Effector memory CD4-positive, alpha-beta T cell (primary cell): Measurements from ENCODE around the gene TIMM44.
A peak's percentile ranks its signal among the peaks of the same experiment; 100 is the strongest.

ENCODE experiments used
- DNase-seq, 3 donors: peaks; one replicate each; pipeline ENCODE4 v3.0.0-alpha.2; 2020
- H3K27ac ChIP-seq: 2 replicates; pipeline ENCODE4 v1.7.0; 2013; ENCODE audit warnings: mild to moderate bottlenecking, low read length, moderate library complexity; ENCODE audit not compliant: insufficient read depth, poor library complexity, severe bottlenecking
- H3K27me3 ChIP-seq: replicated peaks from 2 replicates; pipeline ENCODE4 v1.7.0; 2013; ENCODE audit warnings: mild to moderate bottlenecking, low read length; ENCODE audit not compliant: insufficient read depth, control insufficient read depth, poor library complexity, severe bottlenecking
- H3K36me3 ChIP-seq: 2 replicates; pipeline ENCODE4 v1.7.0; 2013; ENCODE audit warnings: mild to moderate bottlenecking, low read length, moderate library complexity; ENCODE audit not compliant: control insufficient read depth, insufficient read depth
- H3K4me1 ChIP-seq: 2 replicates; pipeline ENCODE4 v1.7.0; 2013; ENCODE audit warnings: low read length, mild to moderate bottlenecking; ENCODE audit not compliant: control insufficient read depth, insufficient read depth, poor library complexity, severe bottlenecking
- H3K4me3 ChIP-seq: 2 replicates; pipeline ENCODE4 v1.7.0; 2013; ENCODE audit warnings: low read length, low read depth, mild to moderate bottlenecking; ENCODE audit not compliant: insufficient read depth, poor library complexity, severe bottlenecking
- H3K9me3 ChIP-seq: 2 replicates; pipeline ENCODE4 v1.7.0; 2013; ENCODE audit warnings: mild to moderate bottlenecking, low read length, moderate library complexity; ENCODE audit not compliant: control insufficient read depth

The TIMM44 gene

GRCh38 chr19:7953576-7953975 lies 10.1 kb upstream of the TIMM44 start:
- Histone ChIP-seq H3K36me3 (no peaks in the 10 kb centered on the region), H3K9me3 (no peaks in the 10 kb centered on the region), H3K4me3 (no peak overlapping the region), H3K27me3 (no peaks in the 10 kb centered on the region), H3K27ac (no peak overlapping the region), H3K4me1 (no peaks in the 10 kb centered on the region)
- no peak for DNase-seq

DNA sequence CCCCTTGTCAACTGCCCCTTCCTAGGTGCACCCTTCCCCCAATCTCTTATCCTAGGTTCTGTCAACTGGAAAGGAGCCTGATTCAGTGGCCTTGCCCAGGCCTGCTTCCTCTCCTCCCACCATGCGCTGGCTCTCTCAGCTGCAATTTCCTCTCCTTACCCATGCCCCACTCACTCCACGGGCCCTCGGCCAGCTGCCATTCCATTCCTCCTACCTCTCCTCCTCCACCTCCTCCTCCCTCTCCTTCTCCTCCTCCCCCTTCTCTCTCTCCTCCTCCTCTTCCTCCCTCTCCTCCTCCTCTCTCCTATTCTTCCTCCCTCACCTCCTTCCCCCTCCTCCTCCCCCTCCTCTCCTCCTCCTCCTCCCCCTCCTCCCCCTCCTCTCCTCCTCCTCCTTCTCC lies 9.6 kb upstream of the TIMM44 start:
- no peak for DNase-seq
- H3K9me3 ChIP-seq, result no peaks in the 10 kb centered on the region
- no peak overlapping the region for H3K27ac ChIP-seq
- H3K36me3 ChIP-seq, result no peaks in the 10 kb centered on the region
- no peaks in the 10 kb centered on the region for H3K27me3 ChIP-seq
- no peak overlapping the region for H3K4me3 ChIP-seq
- no peaks in the 10 kb centered on the region for H3K4me1 ChIP-seq

DNA sequence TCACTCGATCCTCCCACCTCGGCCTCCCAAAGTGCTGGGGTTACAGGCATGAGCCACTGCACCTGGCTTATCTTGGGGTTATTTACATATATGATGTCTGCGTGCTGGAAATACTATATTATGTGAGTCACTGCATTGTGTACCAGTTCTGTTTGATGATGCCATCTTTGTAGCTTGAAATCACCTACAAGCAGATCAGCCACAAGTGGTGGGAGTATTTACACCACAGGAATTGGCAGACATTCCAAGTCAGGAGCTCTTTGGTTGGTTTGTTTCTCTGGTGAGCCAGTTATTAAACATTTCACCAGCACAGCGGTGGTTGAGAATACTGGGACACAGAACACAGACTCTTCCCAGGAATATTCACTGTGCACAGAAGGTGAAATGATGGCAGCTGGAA lies 4.5 kb upstream of the TIMM44 start:
- no peak for DNase-seq
- no peaks in the 10 kb centered on the region for H3K9me3 ChIP-seq
- no peaks in the 10 kb centered on the region for H3K36me3 ChIP-seq
- H3K27me3 ChIP-seq, result no peaks in the 10 kb centered on the region
- peaks cover 1% of the 10 kb centered on the region for H3K4me1 ChIP-seq
- no peak overlapping the region for H3K4me3 ChIP-seq
- no peak overlapping the region for H3K27ac ChIP-seq

DNA sequence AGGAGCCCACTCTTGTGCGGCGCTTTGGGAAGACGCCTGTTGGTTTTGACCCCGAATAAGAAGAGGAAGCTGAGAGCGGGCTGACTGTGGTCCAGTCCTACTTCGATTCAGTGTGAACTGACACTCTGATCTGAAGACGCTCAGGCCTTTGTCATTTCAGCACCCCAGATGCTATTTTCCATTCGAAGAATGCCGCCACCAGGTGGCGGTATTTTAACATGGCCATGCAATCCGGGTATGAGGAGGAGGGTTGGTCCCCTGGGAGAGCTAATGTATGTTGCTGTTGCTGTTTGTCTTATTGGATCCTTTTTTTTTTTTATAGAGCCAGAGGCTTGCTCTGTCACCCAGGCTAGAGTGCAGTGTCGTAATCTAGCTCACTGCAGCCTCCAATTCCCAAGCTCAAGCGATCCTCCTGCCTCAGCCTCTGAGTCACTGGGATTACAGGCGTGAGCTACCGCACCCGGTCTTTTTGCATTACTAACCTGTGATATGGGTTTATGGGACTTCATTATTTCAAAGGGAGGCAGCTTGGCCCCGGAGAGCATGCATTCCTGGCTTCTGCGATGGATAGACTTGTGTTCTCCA lies 803 bp upstream of the TIMM44 start:
- Histone ChIP-seq H3K27me3 (no peaks in the 10 kb centered on the region), H3K27ac (peak overlapping the region; percentile 94), H3K4me3 (peak overlapping the region; percentile 57), H3K9me3 (no peaks in the 10 kb centered on the region), H3K4me1 (peaks cover 7% of the 10 kb centered on the region), H3K36me3 (peaks cover 16% of the 10 kb centered on the region)
- peak; percentile 65 to 79 (median 68) for DNase-seq

DNA sequence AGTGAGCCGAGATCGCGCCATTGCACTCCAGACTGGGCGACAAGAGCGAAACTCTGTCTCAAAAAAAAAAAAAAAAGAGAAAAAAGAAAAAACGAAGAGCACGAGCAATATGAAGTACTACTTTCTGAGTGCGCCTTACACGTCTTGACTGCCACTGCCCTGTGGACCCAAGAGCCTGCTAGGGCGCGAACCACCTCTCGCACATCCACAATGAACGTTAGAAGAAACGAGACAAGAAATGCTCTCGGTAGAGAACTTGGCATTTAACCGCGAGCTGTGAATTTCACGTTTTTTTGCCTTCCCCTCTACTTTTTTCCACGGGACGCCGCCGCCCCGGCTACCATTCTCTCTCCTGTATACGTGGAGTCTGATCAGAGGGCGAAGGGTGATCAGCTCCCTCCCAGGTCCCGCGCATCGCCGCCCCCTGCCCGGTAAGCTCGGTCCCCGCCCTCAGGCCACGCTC lies 454 bp downstream of the TIMM44 start:
- peaks cover 7% of the 10 kb centered on the region for H3K4me1 ChIP-seq
- peaks cover 20% of the 10 kb centered on the region for H3K36me3 ChIP-seq
- H3K27me3 ChIP-seq, result no peaks in the 10 kb centered on the region
- H3K9me3 ChIP-seq, result no peaks in the 10 kb centered on the region
- no peak for DNase-seq
- peak overlapping the region; percentile 94 for H3K27ac ChIP-seq
- peak overlapping the region; percentile 76 for H3K4me3 ChIP-seq

DNA sequence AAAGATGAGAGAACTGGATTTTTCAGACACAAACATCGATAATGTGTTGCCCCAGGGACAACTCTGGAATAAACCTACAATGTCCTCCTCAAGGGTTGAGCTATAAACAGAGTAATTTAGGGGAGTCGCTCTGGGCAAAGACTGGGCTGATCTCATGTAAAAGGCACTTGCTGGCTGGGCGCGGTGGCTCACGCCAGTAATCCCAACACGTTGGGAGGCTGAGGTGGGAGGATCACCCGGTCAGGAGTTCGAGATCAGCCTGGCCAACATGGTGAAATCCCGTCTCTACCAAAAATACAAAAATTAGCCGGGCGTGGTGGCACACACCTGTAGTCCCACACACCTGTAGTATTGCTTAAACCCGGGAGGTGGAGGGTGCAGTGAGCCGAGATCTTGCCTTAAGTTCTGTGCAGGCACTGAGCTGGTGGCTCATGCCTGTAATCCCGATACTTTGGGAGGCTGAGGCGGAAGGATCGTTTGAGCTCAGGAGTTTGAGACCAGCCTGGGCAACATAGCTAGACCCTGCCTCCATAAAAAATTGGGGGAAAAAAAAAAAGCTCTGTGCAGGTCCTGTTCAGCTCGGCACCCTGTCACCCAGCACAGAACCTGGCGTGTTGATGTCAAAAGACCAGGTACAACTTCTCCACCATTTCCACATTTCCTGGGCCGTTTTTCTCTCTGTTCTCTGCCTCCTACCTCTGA lies 1.4 kb downstream of the TIMM44 start:
- DNase-seq, result no peak
- H3K27ac ChIP-seq, result no peak overlapping the region
- H3K4me1 ChIP-seq, result peaks cover 7% of the 10 kb centered on the region
- H3K4me3 ChIP-seq, result no peak overlapping the region
- no peaks in the 10 kb centered on the region for H3K27me3 ChIP-seq
- H3K36me3 ChIP-seq, result peaks cover 30% of the 10 kb centered on the region
- H3K9me3 ChIP-seq, result no peaks in the 10 kb centered on the region

DNA sequence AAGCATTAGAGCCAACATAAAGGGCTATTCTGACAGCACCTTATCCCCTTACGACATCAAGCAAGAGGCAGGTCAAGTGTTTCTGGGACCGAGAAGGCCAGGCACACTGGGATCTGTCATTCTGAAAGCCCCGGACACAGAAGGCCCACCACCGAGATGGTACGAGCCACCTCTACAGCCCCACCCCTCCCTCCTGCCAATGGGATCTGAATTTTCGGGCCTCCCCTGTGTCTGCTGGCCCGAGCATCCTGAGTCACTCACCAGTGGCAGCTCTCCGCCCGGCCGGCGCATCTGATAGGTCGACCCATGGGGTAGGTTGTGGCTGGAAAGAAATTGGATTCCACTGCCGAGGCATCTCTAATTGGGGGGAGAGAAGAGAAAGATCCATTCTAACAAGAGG lies 2.6 kb downstream of the TIMM44 start:
- Histone ChIP-seq H3K9me3 (no peaks in the 10 kb centered on the region), H3K36me3 (peaks cover 40% of the 10 kb centered on the region), H3K27ac (no peak overlapping the region), H3K27me3 (no peaks in the 10 kb centered on the region), H3K4me1 (peaks cover 7% of the 10 kb centered on the region), H3K4me3 (no peak overlapping the region)
- DNase-seq, result no peak

DNA sequence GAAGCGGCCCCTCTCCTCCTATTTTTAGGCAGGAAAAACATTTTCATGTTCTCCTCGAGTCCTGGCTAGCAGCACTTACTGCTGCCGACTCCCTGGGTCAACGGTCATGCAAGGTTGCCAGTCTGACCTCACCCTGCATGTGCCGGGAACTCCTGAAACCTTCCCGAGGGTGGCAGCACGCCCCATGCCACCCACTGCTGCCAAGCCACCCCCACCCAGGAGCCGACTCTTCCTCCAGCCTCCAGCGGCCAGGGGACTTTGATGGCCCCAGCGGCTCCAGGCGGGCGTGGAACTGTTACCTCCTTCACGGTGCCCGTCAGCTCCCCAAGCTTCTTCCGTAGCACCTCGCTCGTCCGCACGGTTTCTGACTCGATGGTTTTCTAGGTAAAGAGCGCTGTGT lies 8.7 kb downstream of the TIMM44 start:
- H3K36me3 ChIP-seq, result peaks cover 80% of the 10 kb centered on the region
- no peaks in the 10 kb centered on the region for H3K9me3 ChIP-seq
- H3K4me3 ChIP-seq, result no peak overlapping the region
- H3K27me3 ChIP-seq, result no peaks in the 10 kb centered on the region
- no peaks in the 10 kb centered on the region for H3K4me1 ChIP-seq
- DNase-seq, result no peak
- H3K27ac ChIP-seq, result no peak overlapping the region

GRCh38 chr19:7933828-7934725 lies 9.4 kb downstream of the TIMM44 start:
- Histone ChIP-seq H3K4me3 (no peak overlapping the region), H3K27me3 (no peaks in the 10 kb centered on the region), H3K4me1 (no peaks in the 10 kb centered on the region), H3K9me3 (no peaks in the 10 kb centered on the region), H3K27ac (no peak overlapping the region), H3K36me3 (peaks cover 77% of the 10 kb centered on the region)
- no peak for DNase-seq

DNA sequence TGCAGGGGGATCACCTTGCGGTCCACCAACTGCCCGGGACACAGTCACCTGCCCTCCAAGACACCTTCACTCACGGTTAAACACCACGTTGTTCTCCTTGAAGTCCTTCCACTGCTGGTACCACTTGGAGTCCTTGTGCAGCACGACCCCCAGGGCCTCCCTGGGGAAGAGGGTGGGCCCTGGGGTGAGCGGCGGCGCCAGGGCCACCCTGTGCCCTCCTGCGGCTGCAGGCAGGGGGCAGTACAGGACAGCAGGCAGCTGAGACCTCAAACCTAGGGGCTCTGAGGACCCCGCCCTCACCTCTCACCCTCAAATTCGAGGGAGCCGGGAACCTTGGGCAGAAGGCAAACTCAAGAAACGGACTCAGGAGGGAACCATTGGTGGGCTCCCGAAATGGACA lies 10.1 kb downstream of the TIMM44 start:
- Histone ChIP-seq H3K9me3 (no peaks in the 10 kb centered on the region), H3K27ac (no peak overlapping the region), H3K36me3 (peaks cover 74% of the 10 kb centered on the region), H3K4me3 (no peak overlapping the region), H3K4me1 (no peaks in the 10 kb centered on the region), H3K27me3 (no peaks in the 10 kb centered on the region)
- no peak for DNase-seq
